Umbilical cord (tissue), 2 donors: ENCODE data around the gene AP1M1. TPM values are rescaled to one million over a fixed set of nuclear protein-coding genes. Genes with fewer than 3 reads are reported as not detected.

ENCODE experiments used
- DNase-seq: peaks from one replicate; pipeline ENCODE4 v3.0.0-alpha.2; 2015; ENCODE audit warnings: low spot score
- total RNA-seq: library from RNA; depleted of rRNA; stranded (reverse); fragments of >200 nt; gene quantifications from one replicate; pipeline ENCODE4 v1.2.3, GENCODE V29; 2014; ENCODE audit warnings: low replicate concordance; ENCODE audit not compliant: insufficient read depth

Gene AP1M1
- total RNA-seq, 1 donor from 2014 or later: 16.1 TPM

- peak; percentile 56 for DNase-seq
Measured at GRCh38 chr19:16295057-16295456, 97.3 kb downstream of the AP1M1 start.

Other genes starting within 250 kb of the AP1M1 start
- gene OR10H4, start 248.9 kb upstream of the AP1M1 start, total RNA-seq: 0.96 TPM
- gene TPM4, start 121.4 kb upstream of the AP1M1 start, total RNA-seq: 700 TPM
- 34.4 TPM for gene RAB8A, start 86.0 kb upstream of the AP1M1 start, total RNA-seq
- gene HSH2D, start 54.2 kb upstream of the AP1M1 start, total RNA-seq: 1.7 TPM
- gene CIB3, start 24.4 kb upstream of the AP1M1 start, total RNA-seq: not detected
- 64.0 TPM for gene FAM32A, start 12.5 kb upstream of the AP1M1 start, total RNA-seq
- 65.2 TPM for gene KLF2, start 126.9 kb downstream of the AP1M1 start, total RNA-seq